Peyer's patch (tissue), 4 donors: ENCODE results near the gene FFAR1.

ENCODE experiments used
- POLR2A ChIP-seq, 2 donors: fragments of 450-650 bp; IDR thresholded peaks; one replicate each; pipeline ENCODE4 v1.5.1; 2017; ENCODE audit warnings: antibody characterized with exemption in 2 of 2, mild to moderate bottlenecking in 2 of 2, moderate library complexity in 2 of 2
- TF ChIP-seq, protein P1 (sequence below), 6 experiments: fragments of 450-650 bp in 4 of 6; fragments of 200-600 bp in 2 of 6; sonication (generic) in 1 of 6; IDR thresholded peaks; one replicate each; pipeline ENCODE4 v1.5.1; 2017 to 2019; ENCODE audit warnings: antibody characterized with exemption in 6 of 6, mild to moderate bottlenecking in 3 of 6, moderate library complexity in 1 of 6

GRCh38 chr19:35327642-35328041 is 20.1 kb upstream of the FFAR1 start:
- TF ChIP-seq, protein P1, sequence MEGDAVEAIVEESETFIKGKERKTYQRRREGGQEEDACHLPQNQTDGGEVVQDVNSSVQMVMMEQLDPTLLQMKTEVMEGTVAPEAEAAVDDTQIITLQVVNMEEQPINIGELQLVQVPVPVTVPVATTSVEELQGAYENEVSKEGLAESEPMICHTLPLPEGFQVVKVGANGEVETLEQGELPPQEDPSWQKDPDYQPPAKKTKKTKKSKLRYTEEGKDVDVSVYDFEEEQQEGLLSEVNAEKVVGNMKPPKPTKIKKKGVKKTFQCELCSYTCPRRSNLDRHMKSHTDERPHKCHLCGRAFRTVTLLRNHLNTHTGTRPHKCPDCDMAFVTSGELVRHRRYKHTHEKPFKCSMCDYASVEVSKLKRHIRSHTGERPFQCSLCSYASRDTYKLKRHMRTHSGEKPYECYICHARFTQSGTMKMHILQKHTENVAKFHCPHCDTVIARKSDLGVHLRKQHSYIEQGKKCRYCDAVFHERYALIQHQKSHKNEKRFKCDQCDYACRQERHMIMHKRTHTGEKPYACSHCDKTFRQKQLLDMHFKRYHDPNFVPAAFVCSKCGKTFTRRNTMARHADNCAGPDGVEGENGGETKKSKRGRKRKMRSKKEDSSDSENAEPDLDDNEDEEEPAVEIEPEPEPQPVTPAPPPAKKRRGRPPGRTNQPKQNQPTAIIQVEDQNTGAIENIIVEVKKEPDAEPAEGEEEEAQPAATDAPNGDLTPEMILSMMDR (IDR thresholded peaks at IDR 0.05) = peak in 1 of 6 experiments; percentile 7
- TF ChIP-seq POLR2A (IDR thresholded peaks at IDR 0.05) = no peak
